ENCODE results near the gene LEFTY2.
"Not testable (repeated sequence)": the region's sequence is repeated elsewhere in the genome, so short reads cannot be mapped to it uniquely, and the experiment has no call there.

The LEFTY2 gene

DNA sequence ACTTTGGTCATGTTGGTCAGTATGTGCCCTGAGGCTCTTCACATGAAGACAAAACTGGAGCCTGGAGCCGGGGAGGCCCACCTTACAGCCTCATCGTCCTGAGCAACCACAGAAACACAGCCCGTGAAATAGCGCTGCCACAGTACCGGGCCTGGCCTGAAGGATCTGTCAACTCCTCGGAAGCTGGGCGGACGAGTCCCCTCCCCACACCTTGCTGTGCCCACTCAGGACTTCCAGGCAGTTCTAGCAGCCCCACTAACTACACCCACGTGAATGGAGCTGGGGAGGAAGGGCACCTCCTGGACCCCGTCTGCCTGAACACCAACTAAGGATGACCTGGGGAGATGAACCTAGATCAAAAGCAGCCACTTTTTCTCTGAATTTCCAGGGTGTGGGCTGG, 33.4 kb upstream of the LEFTY2 start:
- Histone ChIP-seq H3K4me1 (ENCODE audit: insufficient read depth, low read length, poor library complexity, severe bottlenecking) (peaks cover 8% of the 10 kb centered on the region), H3K36me3 (ENCODE audit: insufficient read depth, low read length) (peaks cover 2% of the 10 kb centered on the region; the same call in 1 of the 2 replicates), H3K9ac (ENCODE audit: low read depth, low read length, poor library complexity, severe bottlenecking) (no peak overlapping the region), H4K20me1 (ENCODE audit: insufficient read depth, low read length, poor library complexity, severe bottlenecking) (no peaks in the 10 kb centered on the region), H3K9me2 (replicated peaks; ENCODE audit: low read depth, low read length) (no peaks in the 10 kb centered on the region), H3F3A (ENCODE audit: low read depth) (no peaks in the 10 kb centered on the region), H2AFZ (ENCODE audit: low read length) (no peak overlapping the region), H3K27me3 (ENCODE audit: insufficient read depth, low read length, poor library complexity, severe bottlenecking) (no peaks in the 10 kb centered on the region), H3K4me2 (ENCODE audit: low read depth, low read length, poor library complexity, severe bottlenecking) (no peak overlapping the region), H3K4me3 (ENCODE audit: low read length, poor library complexity, severe bottlenecking) (no peak overlapping the region), H3K79me2 (ENCODE audit: insufficient read depth, low read length) (no peaks in the 10 kb centered on the region), H3K9me3 (ENCODE audit: insufficient read depth, low read depth, low read length) (no peaks in the 10 kb centered on the region)
- TF ChIP-seq, protein P1, sequence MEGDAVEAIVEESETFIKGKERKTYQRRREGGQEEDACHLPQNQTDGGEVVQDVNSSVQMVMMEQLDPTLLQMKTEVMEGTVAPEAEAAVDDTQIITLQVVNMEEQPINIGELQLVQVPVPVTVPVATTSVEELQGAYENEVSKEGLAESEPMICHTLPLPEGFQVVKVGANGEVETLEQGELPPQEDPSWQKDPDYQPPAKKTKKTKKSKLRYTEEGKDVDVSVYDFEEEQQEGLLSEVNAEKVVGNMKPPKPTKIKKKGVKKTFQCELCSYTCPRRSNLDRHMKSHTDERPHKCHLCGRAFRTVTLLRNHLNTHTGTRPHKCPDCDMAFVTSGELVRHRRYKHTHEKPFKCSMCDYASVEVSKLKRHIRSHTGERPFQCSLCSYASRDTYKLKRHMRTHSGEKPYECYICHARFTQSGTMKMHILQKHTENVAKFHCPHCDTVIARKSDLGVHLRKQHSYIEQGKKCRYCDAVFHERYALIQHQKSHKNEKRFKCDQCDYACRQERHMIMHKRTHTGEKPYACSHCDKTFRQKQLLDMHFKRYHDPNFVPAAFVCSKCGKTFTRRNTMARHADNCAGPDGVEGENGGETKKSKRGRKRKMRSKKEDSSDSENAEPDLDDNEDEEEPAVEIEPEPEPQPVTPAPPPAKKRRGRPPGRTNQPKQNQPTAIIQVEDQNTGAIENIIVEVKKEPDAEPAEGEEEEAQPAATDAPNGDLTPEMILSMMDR (conservative IDR thresholded peaks at IDR 0.05; ENCODE audit: low read length), result no peak
- no peak for TF ChIP-seq EZH2phosphoT487 (IDR thresholded peaks at IDR 0.05; ENCODE audit: borderline replicate concordance)

DNA sequence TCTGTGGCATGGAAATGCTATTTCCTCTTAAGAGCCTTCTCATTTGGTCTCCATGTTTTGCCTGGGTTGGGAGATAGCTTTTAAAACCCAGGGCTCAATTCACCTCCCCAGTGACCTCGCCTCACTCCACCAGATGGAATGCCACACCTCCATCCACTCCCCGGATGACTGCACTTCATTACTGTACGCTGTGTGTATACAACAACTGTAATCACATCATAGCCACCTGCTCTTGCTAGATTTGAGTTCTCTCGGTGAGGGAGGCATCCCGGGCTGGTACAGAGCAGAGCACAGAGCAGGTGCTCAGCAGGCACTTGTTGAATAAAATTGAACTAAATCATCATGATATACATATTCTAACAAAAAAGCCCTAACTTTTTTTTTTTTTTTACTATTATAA, 32.1 kb upstream of the LEFTY2 start:
- Histone ChIP-seq H3K9me3 (ENCODE audit: insufficient read depth, low read depth, low read length) (no peaks in the 10 kb centered on the region), H3K9me2 (replicated peaks; ENCODE audit: low read depth, low read length) (no peaks in the 10 kb centered on the region), H3K79me2 (ENCODE audit: insufficient read depth, low read length) (no peaks in the 10 kb centered on the region), H3K9ac (ENCODE audit: low read depth, low read length, poor library complexity, severe bottlenecking) (no peak overlapping the region), H2AFZ (ENCODE audit: low read length) (no peak overlapping the region), H3F3A (ENCODE audit: low read depth) (no peaks in the 10 kb centered on the region), H3K4me3 (ENCODE audit: low read length, poor library complexity, severe bottlenecking) (no peak overlapping the region), H3K4me1 (ENCODE audit: insufficient read depth, low read length, poor library complexity, severe bottlenecking) (peaks cover 7% of the 10 kb centered on the region), H3K27me3 (ENCODE audit: insufficient read depth, low read length, poor library complexity, severe bottlenecking) (no peaks in the 10 kb centered on the region), H4K20me1 (ENCODE audit: insufficient read depth, low read length, poor library complexity, severe bottlenecking) (no peaks in the 10 kb centered on the region), H3K4me2 (ENCODE audit: low read depth, low read length, poor library complexity, severe bottlenecking) (no peak overlapping the region), H3K36me3 (ENCODE audit: insufficient read depth, low read length) (no peaks in the 10 kb centered on the region)
- TF ChIP-seq, protein P1 (conservative IDR thresholded peaks at IDR 0.05; ENCODE audit: low read length), result no peak
- no peak for TF ChIP-seq EZH2phosphoT487 (IDR thresholded peaks at IDR 0.05; ENCODE audit: borderline replicate concordance)

DNA sequence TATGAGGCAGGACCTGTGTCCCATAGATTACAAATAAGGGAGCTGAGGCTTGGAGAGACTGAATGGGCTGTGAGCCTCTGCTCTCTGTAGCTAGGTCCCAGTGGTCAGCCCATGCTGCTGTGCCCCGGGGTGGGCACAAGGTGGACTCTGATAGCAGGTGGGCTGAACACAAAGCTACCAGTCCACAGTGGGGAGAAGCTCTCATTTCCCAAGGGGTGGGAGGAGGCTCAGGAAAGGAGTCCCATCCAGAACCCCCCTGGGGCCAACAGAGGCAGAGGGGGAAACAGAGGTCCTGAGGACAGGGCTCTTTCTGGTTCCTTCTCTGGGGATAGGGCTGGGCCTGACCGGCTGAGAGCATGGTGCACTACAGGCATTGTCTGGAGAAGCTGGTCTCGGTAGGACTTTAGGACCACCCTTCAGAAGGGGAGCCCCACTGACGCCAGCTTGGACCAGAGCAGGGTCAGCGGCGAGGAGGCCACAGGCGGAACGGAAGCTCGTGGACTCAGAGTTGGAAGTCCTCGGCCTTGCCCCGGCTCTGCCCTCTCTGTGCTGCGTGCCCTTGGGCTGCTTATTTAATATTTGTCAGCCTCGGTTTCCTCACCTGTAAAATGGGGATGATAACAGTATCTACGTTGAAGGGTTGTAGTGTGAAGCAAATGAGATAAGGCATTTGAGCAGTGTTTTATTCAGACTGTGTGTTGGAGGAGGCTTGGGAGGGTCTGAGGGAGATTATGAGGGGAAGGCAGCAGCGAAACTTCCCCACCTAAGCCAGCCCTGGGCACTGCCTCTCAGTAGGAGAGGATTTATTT, 31.5 kb upstream of the LEFTY2 start:
- no peak for TF ChIP-seq EZH2phosphoT487 (IDR thresholded peaks at IDR 0.05; ENCODE audit: borderline replicate concordance)
- TF ChIP-seq, protein P1 (conservative IDR thresholded peaks at IDR 0.05; ENCODE audit: low read length), result no peak
- H3K9me2 ChIP-seq (replicated peaks; ENCODE audit: low read depth, low read length), result no peaks in the 10 kb centered on the region

DNA sequence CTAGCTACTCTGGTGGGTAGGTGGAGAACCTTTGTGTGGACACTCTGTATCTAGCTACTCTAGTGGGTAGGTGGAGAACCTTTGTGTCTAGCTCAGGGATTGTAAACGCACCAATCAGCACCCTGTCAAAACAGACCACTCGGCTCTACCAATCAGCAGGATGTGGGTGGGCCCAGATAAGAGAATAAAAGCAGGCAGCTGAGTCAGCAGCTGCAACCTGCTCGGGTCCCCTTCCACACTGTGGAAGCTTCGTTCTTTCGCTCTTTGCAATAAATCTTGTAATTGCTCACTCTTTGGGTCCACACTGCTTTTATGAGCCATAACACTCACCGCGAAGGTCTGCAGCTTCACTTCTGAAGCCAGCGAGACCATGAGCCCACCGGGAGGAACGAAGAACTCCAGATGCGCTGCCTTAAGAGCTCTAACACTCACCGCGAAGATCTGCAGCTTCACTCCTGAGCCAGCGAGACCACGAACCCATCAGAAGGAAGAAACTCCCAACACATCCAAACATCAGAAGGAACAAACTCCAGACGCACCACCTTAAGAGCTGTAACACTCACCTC, 29.7 kb upstream of the LEFTY2 start:
- not testable (repeated sequence) for H3K4me2 ChIP-seq (ENCODE audit: low read depth, low read length, poor library complexity, severe bottlenecking); H3K36me3 ChIP-seq (ENCODE audit: insufficient read depth, low read length); H3K4me1 ChIP-seq (ENCODE audit: insufficient read depth, low read length, poor library complexity, severe bottlenecking)

More for the DNA sequence above, 31.5 kb upstream of the LEFTY2 start:
- no peaks in the 10 kb centered on the region for H3K36me3 ChIP-seq (ENCODE audit: insufficient read depth, low read length)
- no peaks in the 10 kb centered on the region for H3K79me2 ChIP-seq (ENCODE audit: insufficient read depth, low read length)
- H3K4me2 ChIP-seq (ENCODE audit: low read depth, low read length, poor library complexity, severe bottlenecking), result no peak overlapping the region
- no peak overlapping the region for H3K9ac ChIP-seq (ENCODE audit: low read depth, low read length, poor library complexity, severe bottlenecking)
- no peak overlapping the region for H3K4me3 ChIP-seq (ENCODE audit: low read length, poor library complexity, severe bottlenecking)
- H4K20me1 ChIP-seq (ENCODE audit: insufficient read depth, low read length, poor library complexity, severe bottlenecking), result no peaks in the 10 kb centered on the region
- no peaks in the 10 kb centered on the region for H3K9me3 ChIP-seq (ENCODE audit: insufficient read depth, low read depth, low read length)
- H3K4me1 ChIP-seq (ENCODE audit: insufficient read depth, low read length, poor library complexity, severe bottlenecking), result peaks cover under 1% of the 10 kb centered on the region
- no peaks in the 10 kb centered on the region for H3F3A ChIP-seq (ENCODE audit: low read depth)
- no peaks in the 10 kb centered on the region for H3K27me3 ChIP-seq (ENCODE audit: insufficient read depth, low read length, poor library complexity, severe bottlenecking)
- no peak overlapping the region for H2AFZ ChIP-seq (ENCODE audit: low read length)

DNA sequence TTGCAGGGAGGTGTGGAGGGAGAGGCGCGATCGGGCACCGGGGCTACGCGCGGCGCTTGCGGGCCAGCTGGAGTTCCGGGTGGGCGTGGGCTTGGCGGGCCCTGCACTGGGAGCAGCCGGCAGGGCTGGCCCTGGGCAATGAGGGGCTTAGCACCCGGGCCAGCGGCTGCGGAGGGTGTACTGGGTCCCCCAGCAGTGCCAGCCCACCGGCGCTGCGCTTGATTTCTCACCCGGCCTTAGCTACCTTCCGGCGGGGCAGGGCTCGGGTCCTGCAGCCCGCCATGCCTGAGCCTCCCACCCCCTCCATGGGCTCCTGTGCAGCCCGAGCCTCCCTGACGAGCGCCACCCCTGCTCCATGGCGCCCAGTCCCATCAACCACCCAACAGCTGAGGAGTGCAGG, 28.7 kb upstream of the LEFTY2 start:
- not testable (repeated sequence) for H2AFZ ChIP-seq (ENCODE audit: low read length); H3K4me2 ChIP-seq (ENCODE audit: low read depth, low read length, poor library complexity, severe bottlenecking); H3K36me3 ChIP-seq (ENCODE audit: insufficient read depth, low read length); H3K27me3 ChIP-seq (ENCODE audit: insufficient read depth, low read length, poor library complexity, severe bottlenecking); H3K4me1 ChIP-seq (ENCODE audit: insufficient read depth, low read length, poor library complexity, severe bottlenecking); H3K9me2 ChIP-seq (replicated peaks; ENCODE audit: low read depth, low read length); H3K79me2 ChIP-seq (ENCODE audit: insufficient read depth, low read length); H3K9me3 ChIP-seq (ENCODE audit: insufficient read depth, low read depth, low read length); H3F3A ChIP-seq (ENCODE audit: low read depth); H3K4me3 ChIP-seq (ENCODE audit: low read length, poor library complexity, severe bottlenecking); H4K20me1 ChIP-seq (ENCODE audit: insufficient read depth, low read length, poor library complexity, severe bottlenecking); H3K9ac ChIP-seq (ENCODE audit: low read depth, low read length, poor library complexity, severe bottlenecking)

More for the DNA sequence above, 29.7 kb upstream of the LEFTY2 start:
- not testable (repeated sequence) for H3K9ac ChIP-seq (ENCODE audit: low read depth, low read length, poor library complexity, severe bottlenecking); H3K4me3 ChIP-seq (ENCODE audit: low read length, poor library complexity, severe bottlenecking); H3K27me3 ChIP-seq (ENCODE audit: insufficient read depth, low read length, poor library complexity, severe bottlenecking); H4K20me1 ChIP-seq (ENCODE audit: insufficient read depth, low read length, poor library complexity, severe bottlenecking); H3K79me2 ChIP-seq (ENCODE audit: insufficient read depth, low read length); H3K9me2 ChIP-seq (replicated peaks; ENCODE audit: low read depth, low read length); H3F3A ChIP-seq (ENCODE audit: low read depth); H3K9me3 ChIP-seq (ENCODE audit: insufficient read depth, low read depth, low read length); H2AFZ ChIP-seq (ENCODE audit: low read length)

Measured in Loucy (cell line).